Inferior parietal cortex (tissue), 1 donor: Measurements from ENCODE around the gene TDRD6.
A peak's percentile ranks its signal among the peaks of the same experiment; 100 is the strongest.
"Not testable (repeated sequence)": the region's sequence is repeated elsewhere in the genome, so short reads cannot be mapped to it uniquely, and the experiment has no call there.

Experiments
- DNase-seq: peaks from one replicate; pipeline ENCODE4 v3.0.0-alpha.2; 2016; ENCODE audit errors: extremely low spot score

Gene TDRD6

GRCh38 chr6:46687619-46688097 is at the start of gene TDRD6:
Gene TDRD6, plus strand, starts transcription at chr6:46687885. Its CDS starts 244 bp downstream, at chr6:46688129.
- no peak for DNase-seq

GRCh38 chr6:46637933-46638332 is 49.8 kb upstream of the TDRD6 start:
- DNase-seq: no peak

GRCh38 chr6:46638650-46639049 is 49.0 kb upstream of the TDRD6 start:
- no peak for DNase-seq

GRCh38 chr6:46642928-46643751 is 44.5 kb upstream of the TDRD6 start:
- DNase-seq: no peak

GRCh38 chr6:46645265-46645664 is 42.4 kb upstream of the TDRD6 start:
- no peak for DNase-seq

GRCh38 chr6:46648108-46648507 is 39.6 kb upstream of the TDRD6 start:
- DNase-seq: not testable (repeated sequence)

GRCh38 chr6:46648869-46649492 is 38.7 kb upstream of the TDRD6 start:
- no peak for DNase-seq

- no peak for DNase-seq
Measured at GRCh38 chr6:46651006-46651405, 36.7 kb upstream of the TDRD6 start.

- no peak for DNase-seq
Measured at GRCh38 chr6:46651816-46652215, 35.9 kb upstream of the TDRD6 start.

GRCh38 chr6:46652232-46652602 is 35.5 kb upstream of the TDRD6 start:
- no peak for DNase-seq

- peak; percentile 90 for DNase-seq
Measured at GRCh38 chr6:46652603-46653438, 34.9 kb upstream of the TDRD6 start, which contains the start of the genes CYP39A1 and SLC25A27. Gene CYP39A1, minus strand, starts transcription at chr6:46652818. Its CDS starts 236 bp downstream, at chr6:46652582. Gene SLC25A27, plus strand, starts transcription at chr6:46652975. Its CDS starts 218 bp downstream, at chr6:46653193.

- DNase-seq: peak; percentile 43
Measured at GRCh38 chr6:46653439-46654195, 34.1 kb upstream of the TDRD6 start.

GRCh38 chr6:46655803-46656202 is 31.9 kb upstream of the TDRD6 start:
- peak; percentile 20 for DNase-seq

GRCh38 chr6:46657642-46658041 is 30.0 kb upstream of the TDRD6 start:
- DNase-seq: no peak

GRCh38 chr6:46661483-46661882 is 26.2 kb upstream of the TDRD6 start:
- no peak for DNase-seq

- DNase-seq: no peak
Measured at GRCh38 chr6:46667377-46667776, 20.3 kb upstream of the TDRD6 start.

- no peak for DNase-seq
Measured at GRCh38 chr6:46674410-46674809, 13.3 kb upstream of the TDRD6 start.

- DNase-seq: no peak
Measured at GRCh38 chr6:46676604-46677313, 10.9 kb upstream of the TDRD6 start.

GRCh38 chr6:46677314-46677654 is 10.4 kb upstream of the TDRD6 start:
- no peak for DNase-seq

- no peak for DNase-seq
Measured at GRCh38 chr6:46684771-46685170, 2.9 kb upstream of the TDRD6 start.
